Left lung (tissue), 10 donors: ENCODE data around the gene ZNF845. TPM values are rescaled to one million over a fixed set of nuclear protein-coding genes. Genes with fewer than 3 reads are reported as not detected.
A peak's percentile ranks its signal among the peaks of the same experiment; 100 is the strongest.
"Not testable (repeated sequence)": the region's sequence is repeated elsewhere in the genome, so short reads cannot be mapped to it uniquely, and the experiment has no call there.

Experiments
- ATAC-seq: fragments of 200-7000 bp; cut with Tn5 transposase; one replicate; pipeline ENCODE4 v1.9.1; 2020; ENCODE audit warnings: moderate library complexity
- DNase-seq, 4 donors: peaks; one replicate each; pipeline ENCODE4 v3.0.0-alpha.2; 2013 to 2020
- H3K27ac ChIP-seq, 2 donors: fragments of 200-600 bp; sonication (generic) in 1 of 2; one replicate each; pipeline versions ENCODE4 v1.5.0 to v1.8.0; 2020 to 2021
- H3K27me3 ChIP-seq, 2 donors: fragments of 200-600 bp; sonication (generic) in 1 of 2; one replicate each; pipeline versions ENCODE4 v1.5.0 to v1.8.0; 2020 to 2021
- H3K36me3 ChIP-seq, 2 donors: fragments of 200-600 bp; sonication (generic) in 1 of 2; one replicate each; pipeline versions ENCODE4 v1.5.0 to v1.8.0; 2020 to 2021
- H3K4me1 ChIP-seq, 2 donors: fragments of 200-600 bp; one replicate each; pipeline ENCODE4 v1.8.0; 2021
- H3K4me3 ChIP-seq, 2 donors: fragments of 200-600 bp; sonication (generic) in 1 of 2; one replicate each; pipeline versions ENCODE4 v1.5.0 to v1.8.0; 2020 to 2021; ENCODE audit warnings: mild to moderate bottlenecking in 1 of 2
- H3K9me3 ChIP-seq, 2 donors: fragments of 200-600 bp; sonication (generic) in 1 of 2; one replicate each; pipeline versions ENCODE4 v1.5.0 to v1.8.0; 2020 to 2021
- intact Hi-C, 2 donors: fragments of 100-400 bp; cut with DNase I; formaldehyde crosslinking; loops; one replicate each; pipeline versions ENCODE4 v1.11.2 to v1.14.2; 2022
- polyA plus RNA-seq, 6 donors: library from polyadenylated mRNA; unstranded; fragments of 120-200 nt; gene quantifications; one replicate each; pipeline ENCODE4 v1.2.1, GENCODE V29; 2013; ENCODE audit not compliant: insufficient read length in 6 of 6
- total RNA-seq, 2 donors: library from RNA; stranded (reverse); fragmentation: NEBNext Ultra II Directional; extraction: Animal tissue kit (Norgen Biotek cat#: 25700); gene quantifications; one replicate each; pipeline ENCODE4 v1.2.1, GENCODE V29; 2021
- TF ChIP-seq, protein P1 (sequence below), 2 donors: fragments of 200-600 bp; sonication (generic) in 1 of 2; IDR thresholded peaks; one replicate each; pipeline versions ENCODE4 v1.5.0 to v1.8.0; 2021; ENCODE audit warnings: antibody characterized with exemption in 2 of 2
- donor health status: DM: no; HTN: yes; CAD: no.
- donor health status: DM: no; HTN: no; CAD: no.

Gene ZNF845
- total and polyA plus RNA-seq, 8 donors: 7.0 to 10.3 (median 9.0) TPM

GRCh38 chr19:53394974-53395839 lies 61.7 kb downstream of the ZNF845 start, which contains the start of gene ZNF765:
ZNF765 (plus strand) TSS chr19:53395149; CDS start chr19:53398016, 2,867 bp downstream.
- ATAC-seq: peak; percentile 100
- intact Hi-C loops: no loop called here
- Histone ChIP-seq H3K27me3 (no peaks in the 10 kb centered on the region), H3K9me3 (peaks cover 0 to 24% of the 10 kb centered on the region in 2 donors), H3K4me3 (peak within 1 kb of the TSS; percentile 72 to 74), H3K36me3 (peaks cover 0 to 24% of the 10 kb centered on the region in 2 donors), H3K4me1 (peaks cover 4 to 24% of the 10 kb centered on the region in 2 donors), H3K27ac (peak within 1 kb of the TSS; percentile 73 to 81)
- peak; percentile 90 to 99 (median 95) for DNase-seq
- TF ChIP-seq, protein P1, sequence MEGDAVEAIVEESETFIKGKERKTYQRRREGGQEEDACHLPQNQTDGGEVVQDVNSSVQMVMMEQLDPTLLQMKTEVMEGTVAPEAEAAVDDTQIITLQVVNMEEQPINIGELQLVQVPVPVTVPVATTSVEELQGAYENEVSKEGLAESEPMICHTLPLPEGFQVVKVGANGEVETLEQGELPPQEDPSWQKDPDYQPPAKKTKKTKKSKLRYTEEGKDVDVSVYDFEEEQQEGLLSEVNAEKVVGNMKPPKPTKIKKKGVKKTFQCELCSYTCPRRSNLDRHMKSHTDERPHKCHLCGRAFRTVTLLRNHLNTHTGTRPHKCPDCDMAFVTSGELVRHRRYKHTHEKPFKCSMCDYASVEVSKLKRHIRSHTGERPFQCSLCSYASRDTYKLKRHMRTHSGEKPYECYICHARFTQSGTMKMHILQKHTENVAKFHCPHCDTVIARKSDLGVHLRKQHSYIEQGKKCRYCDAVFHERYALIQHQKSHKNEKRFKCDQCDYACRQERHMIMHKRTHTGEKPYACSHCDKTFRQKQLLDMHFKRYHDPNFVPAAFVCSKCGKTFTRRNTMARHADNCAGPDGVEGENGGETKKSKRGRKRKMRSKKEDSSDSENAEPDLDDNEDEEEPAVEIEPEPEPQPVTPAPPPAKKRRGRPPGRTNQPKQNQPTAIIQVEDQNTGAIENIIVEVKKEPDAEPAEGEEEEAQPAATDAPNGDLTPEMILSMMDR (IDR thresholded peaks at IDR 0.05): peak; percentile 34 to 73

GRCh38 chr19:53395840-53396524 lies 62.4 kb downstream of the ZNF845 start:
- ATAC-seq, H3K27me3 ChIP-seq, intact Hi-C loops: not testable (repeated sequence)
- Histone ChIP-seq H3K4me1 (peaks cover 4 to 24% of the 10 kb centered on the region in 2 donors), H3K36me3 (peaks cover 0 to 30% of the 10 kb centered on the region in 2 donors), H3K9me3 (peaks cover 0 to 19% of the 10 kb centered on the region in 2 donors), H3K4me3 (peak overlapping the region; percentile 72 to 74), H3K27ac (peak overlapping the region in 1 of 2 donors; percentile 73)
- DNase-seq: peak in 1 of 4 donors; percentile 7

DNA sequence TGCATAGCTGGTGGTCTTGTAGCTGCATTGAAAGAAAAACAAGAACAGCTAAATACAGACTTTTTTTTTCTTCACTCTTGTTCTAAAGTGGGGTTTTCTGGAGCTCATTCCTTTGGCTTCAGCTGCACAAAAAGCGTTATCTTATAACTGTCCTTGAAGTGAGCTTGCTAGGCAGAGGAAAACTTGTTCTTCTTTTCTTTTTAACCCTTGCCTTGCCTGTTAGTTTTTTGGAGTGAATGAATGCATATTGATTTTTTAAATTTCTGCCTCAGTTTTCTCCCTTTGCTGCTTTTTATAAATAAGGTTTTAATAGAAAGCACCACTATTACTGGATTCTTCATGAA lies 62.9 kb downstream of the ZNF845 start:
- H3K9me3 ChIP-seq: peaks cover 0 to 17% of the 10 kb centered on the region in 2 donors
- intact Hi-C loops: no loop called here
- H3K4me3 ChIP-seq: peak overlapping the region in 1 of 2 donors; percentile 72
- DNase-seq (no peak), ATAC-seq (no peak)
- peaks cover 0 to 36% of the 10 kb centered on the region in 2 donors for H3K36me3 ChIP-seq
- TF ChIP-seq, protein P1 (IDR thresholded peaks at IDR 0.05): no peak
- H3K4me1 ChIP-seq: peaks cover 4 to 24% of the 10 kb centered on the region in 2 donors
- no peak overlapping the region for H3K27ac ChIP-seq
- no peaks in the 10 kb centered on the region for H3K27me3 ChIP-seq

DNA sequence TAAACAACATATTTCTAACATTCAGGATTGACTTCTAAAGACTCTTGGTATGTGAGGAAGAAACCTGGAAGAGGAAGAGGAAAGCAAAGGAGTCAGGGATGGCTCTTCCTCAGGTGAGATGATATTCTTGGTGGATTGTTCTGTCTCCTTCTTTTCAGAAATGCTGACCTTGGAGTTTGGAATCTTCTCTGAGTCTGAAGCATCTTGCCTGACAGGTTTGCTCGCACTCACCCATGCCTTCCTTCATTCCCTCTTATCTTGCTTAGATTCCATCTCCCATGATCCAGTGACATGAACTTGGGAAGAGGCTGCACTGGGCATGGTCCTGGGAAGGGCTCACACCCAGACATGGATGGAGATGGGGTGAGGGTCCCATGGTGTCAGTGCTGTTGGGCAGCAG lies 64.4 kb downstream of the ZNF845 start:
- ATAC-seq, H3K4me3 ChIP-seq, intact Hi-C loops, DNase-seq, H3K27ac ChIP-seq, H3K27me3 ChIP-seq: not testable (repeated sequence)
- peaks cover 4 to 24% of the 10 kb centered on the region in 2 donors for H3K4me1 ChIP-seq
- H3K9me3 ChIP-seq: peaks cover 0 to 17% of the 10 kb centered on the region in 2 donors
- H3K36me3 ChIP-seq: peaks cover 0 to 50% of the 10 kb centered on the region in 2 donors

Other genes with a start within 250 kb of the ZNF845 start
- 10 to 100 TPM; 23.2 to 25.4 TPM for gene ZNF160, start 230.3 kb upstream of the ZNF845 start, total RNA-seq
- 10 to 100 TPM; 43.1 to 78.0 (median 63.8) TPM for gene ZNF160, start 230.3 kb upstream of the ZNF845 start, polyA plus RNA-seq
- 1 to 10 TPM; 7.2 to 8.4 TPM for gene ZNF415, start 200.8 kb upstream of the ZNF845 start, total RNA-seq
- gene ZNF415, start 200.8 kb upstream of the ZNF845 start, polyA plus RNA-seq: 10 to 100 TPM; 18.0 to 24.8 (median 24.0) TPM
- 10 to 100 TPM; 11.9 to 13.5 TPM for gene ZNF347, start 174.7 kb upstream of the ZNF845 start, total RNA-seq
- 10 to 100 TPM; 14.2 to 19.6 (median 16.0) TPM for gene ZNF347, start 174.7 kb upstream of the ZNF845 start, polyA plus RNA-seq
- gene ZNF665, start 140.4 kb upstream of the ZNF845 start, total RNA-seq: 1 to 10 TPM; 3.6 to 3.7 TPM
- gene ZNF665, start 140.4 kb upstream of the ZNF845 start, polyA plus RNA-seq: 10 to 100 TPM in 4 of 6 donors, 1 to 10 TPM in 2; 8.4 to 15.4 (median 11.7) TPM
- 10 to 100 TPM; 13.8 to 16.9 TPM for gene ZNF677, start 78.9 kb upstream of the ZNF845 start, total RNA-seq
- 10 to 100 TPM; 49.7 to 58.3 (median 55.8) TPM for gene ZNF677, start 78.9 kb upstream of the ZNF845 start, polyA plus RNA-seq
- not detected for gene VN1R2, start 75.5 kb upstream of the ZNF845 start, total RNA-seq
- not detected for gene VN1R2, start 75.5 kb upstream of the ZNF845 start, polyA plus RNA-seq
- not detected for gene VN1R4, start 66.0 kb upstream of the ZNF845 start, total RNA-seq
- not detected for gene VN1R4, start 66.0 kb upstream of the ZNF845 start, polyA plus RNA-seq
- gene ZNF525, start 32.0 kb downstream of the ZNF845 start, total RNA-seq: 10 to 100 TPM; 11.7 to 12.3 TPM
- gene ZNF525, start 32.0 kb downstream of the ZNF845 start, polyA plus RNA-seq: 10 to 100 TPM; 11.4 to 16.0 (median 14.7) TPM
- 10 to 100 TPM; 10.3 to 10.4 TPM for gene ZNF765, start 61.4 kb downstream of the ZNF845 start, total RNA-seq
- gene ZNF765, start 61.4 kb downstream of the ZNF845 start, polyA plus RNA-seq: 10 to 100 TPM; 12.5 to 16.6 (median 13.7) TPM
- gene ZNF761, start 98.2 kb downstream of the ZNF845 start, total RNA-seq: 10 to 100 TPM in 1 of 2 donors, 1 to 10 TPM in 1; 9.1 to 10.1 TPM
- 10 to 100 TPM; 19.5 to 24.2 (median 21.8) TPM for gene ZNF761, start 98.2 kb downstream of the ZNF845 start, polyA plus RNA-seq
- 1 to 10 TPM; 5.2 to 5.5 TPM for gene ZNF813, start 134.0 kb downstream of the ZNF845 start, total RNA-seq
- 1 to 10 TPM; 5.3 to 6.5 (median 6.0) TPM for gene ZNF813, start 134.0 kb downstream of the ZNF845 start, polyA plus RNA-seq
- 10 to 100 TPM; 20.1 to 23.9 TPM for gene ZNF331, start 204.4 kb downstream of the ZNF845 start, total RNA-seq
- gene ZNF331, start 204.4 kb downstream of the ZNF845 start, polyA plus RNA-seq: 10 to 100 TPM; 19.6 to 25.0 (median 20.7) TPM